ENCODE results near the gene ARHGAP21. TPM values are rescaled to one million over a fixed set of nuclear protein-coding genes. Genes with fewer than 3 reads are reported as not detected.

Gene ARHGAP21
- total and polyA plus RNA-seq, 7 donors: 25.2 to 87.8 (median 53.2) TPM

DNA sequence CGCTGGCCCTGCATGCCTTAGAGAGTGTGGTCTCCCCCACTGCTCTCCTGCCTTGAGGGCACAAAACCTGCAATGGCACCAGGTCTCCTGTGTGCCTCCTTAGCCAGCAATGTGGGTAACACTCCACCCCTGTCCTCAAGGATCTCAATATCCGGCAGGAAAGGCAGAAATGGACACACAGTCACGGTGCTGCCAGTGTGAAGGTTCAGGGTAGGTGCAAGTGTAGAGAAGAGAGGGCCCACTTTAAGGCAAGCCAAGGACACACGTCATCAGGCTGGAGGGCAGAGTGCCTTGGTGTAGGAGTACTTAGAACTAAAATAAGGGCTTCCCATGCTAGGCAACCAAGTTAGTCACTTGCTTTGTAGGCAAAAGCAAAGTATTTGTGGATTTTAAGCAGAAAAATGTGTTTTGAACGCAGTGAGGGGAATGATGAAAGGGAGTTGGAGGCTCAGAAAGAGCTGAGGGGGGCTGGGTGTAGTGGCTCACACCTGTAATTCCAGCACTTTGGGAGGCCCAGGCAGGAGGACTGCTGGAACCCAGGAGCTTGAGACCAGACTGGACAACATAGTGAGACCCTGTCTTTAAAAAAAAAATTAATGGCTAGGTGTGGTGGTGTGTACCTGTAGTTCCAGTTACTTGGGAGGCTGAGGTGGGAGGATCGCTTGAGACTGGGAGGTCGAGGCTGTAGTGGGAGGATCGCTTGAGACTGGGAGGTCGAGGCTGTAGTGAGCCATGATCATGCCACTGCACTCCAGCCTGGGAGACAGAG lies 152.8 kb downstream of the ARHGAP21 start:
- TF ChIP-seq POLR2A (IDR thresholded peaks at IDR 0.05) (no peak), POLR2AphosphoS5 (IDR thresholded peaks at IDR 0.05) (no peak), EP300 (IDR thresholded peaks at IDR 0.05) (no peak)
- TF ChIP-seq, protein P1, sequence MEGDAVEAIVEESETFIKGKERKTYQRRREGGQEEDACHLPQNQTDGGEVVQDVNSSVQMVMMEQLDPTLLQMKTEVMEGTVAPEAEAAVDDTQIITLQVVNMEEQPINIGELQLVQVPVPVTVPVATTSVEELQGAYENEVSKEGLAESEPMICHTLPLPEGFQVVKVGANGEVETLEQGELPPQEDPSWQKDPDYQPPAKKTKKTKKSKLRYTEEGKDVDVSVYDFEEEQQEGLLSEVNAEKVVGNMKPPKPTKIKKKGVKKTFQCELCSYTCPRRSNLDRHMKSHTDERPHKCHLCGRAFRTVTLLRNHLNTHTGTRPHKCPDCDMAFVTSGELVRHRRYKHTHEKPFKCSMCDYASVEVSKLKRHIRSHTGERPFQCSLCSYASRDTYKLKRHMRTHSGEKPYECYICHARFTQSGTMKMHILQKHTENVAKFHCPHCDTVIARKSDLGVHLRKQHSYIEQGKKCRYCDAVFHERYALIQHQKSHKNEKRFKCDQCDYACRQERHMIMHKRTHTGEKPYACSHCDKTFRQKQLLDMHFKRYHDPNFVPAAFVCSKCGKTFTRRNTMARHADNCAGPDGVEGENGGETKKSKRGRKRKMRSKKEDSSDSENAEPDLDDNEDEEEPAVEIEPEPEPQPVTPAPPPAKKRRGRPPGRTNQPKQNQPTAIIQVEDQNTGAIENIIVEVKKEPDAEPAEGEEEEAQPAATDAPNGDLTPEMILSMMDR (IDR thresholded peaks at IDR 0.05): no peak
- no peak for DNase-seq
- 88 to 91% methylated on average over 9 of the region's 9 CpGs for WGBS, 2 donors
- Histone ChIP-seq H3K27me3 (no peaks in the 10 kb centered on the region), H3K4me3 (no peak overlapping the region), H3K27ac (no peak overlapping the region), H3K36me3 (no peaks in the 10 kb centered on the region), H3K4me1 (no peaks in the 10 kb centered on the region), H3K9me3 (no peaks in the 10 kb centered on the region)
- intact Hi-C loops (cut with DNase I): no loop called here

- Histone ChIP-seq H3K27ac (no peak overlapping the region), H3K4me3 (no peak overlapping the region), H3K9me3 (no peaks in the 10 kb centered on the region), H3K36me3 (no peaks in the 10 kb centered on the region), H3K27me3 (no peaks in the 10 kb centered on the region), H3K4me1 (no peaks in the 10 kb centered on the region)
- WGBS, 2 donors: 85% methylated on average over 12 of the region's 12 CpGs
- DNase-seq: no peak
- intact Hi-C loops (cut with DNase I): no loop called here
- no peak for TF ChIP-seq EP300 (IDR thresholded peaks at IDR 0.05)
- TF ChIP-seq POLR2AphosphoS5 (IDR thresholded peaks at IDR 0.05): no peak
- TF ChIP-seq, protein P1 (IDR thresholded peaks at IDR 0.05): no peak
These were observed 153.6 kb downstream of the ARHGAP21 start for GRCh38 chr10:24569828-24570657.

DNA sequence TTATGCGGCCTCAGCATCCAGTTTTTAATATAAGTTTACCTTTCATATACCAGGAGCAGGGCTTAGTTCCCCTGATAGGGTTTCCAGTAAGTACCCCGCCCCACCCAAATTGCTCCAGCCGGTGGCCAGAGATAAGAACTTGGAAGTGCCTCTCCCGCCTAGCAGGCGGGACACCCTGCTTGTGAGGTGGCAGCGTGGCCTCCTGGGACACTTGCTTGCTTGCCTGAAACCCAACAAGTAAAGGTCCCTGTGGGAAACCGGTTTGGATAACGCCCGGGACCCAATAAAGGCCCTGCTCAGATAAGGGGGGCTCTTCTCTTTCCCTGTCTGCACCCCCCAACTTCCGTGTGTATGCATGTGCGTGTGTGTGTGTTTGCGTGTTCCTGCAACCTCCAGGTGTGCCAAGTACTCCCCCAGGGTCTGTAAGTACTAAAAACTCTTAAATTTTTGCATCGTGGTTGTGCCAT lies 154.3 kb downstream of the ARHGAP21 start:
- DNase-seq: no peak
- no peak overlapping the region for H3K27ac ChIP-seq
- intact Hi-C loops (cut with DNase I): no loop called here
- 31 to 77% methylated on average over 13 of the region's 13 CpGs for WGBS, 2 donors
- H3K9me3 ChIP-seq: no peaks in the 10 kb centered on the region
- TF ChIP-seq POLR2A (IDR thresholded peaks at IDR 0.05) (no peak), EP300 (IDR thresholded peaks at IDR 0.05) (no peak), POLR2AphosphoS5 (IDR thresholded peaks at IDR 0.05) (no peak)
- TF ChIP-seq, protein P1 (IDR thresholded peaks at IDR 0.05): no peak
- H3K4me3 ChIP-seq: no peak overlapping the region
- H3K27me3 ChIP-seq: no peaks in the 10 kb centered on the region
- no peaks in the 10 kb centered on the region for H3K36me3 ChIP-seq
- no peaks in the 10 kb centered on the region for H3K4me1 ChIP-seq

GRCh38 chr10:24568042-24568441 lies 155.6 kb downstream of the ARHGAP21 start:
- Histone ChIP-seq H3K9me3 (no peaks in the 10 kb centered on the region), H3K4me1 (no peaks in the 10 kb centered on the region), H3K27me3 (no peaks in the 10 kb centered on the region), H3K4me3 (no peak overlapping the region), H3K36me3 (no peaks in the 10 kb centered on the region), H3K27ac (no peak overlapping the region)
- TF ChIP-seq EP300 (IDR thresholded peaks at IDR 0.05) (no peak), POLR2A (IDR thresholded peaks at IDR 0.05) (no peak), POLR2AphosphoS5 (IDR thresholded peaks at IDR 0.05) (no peak)
- TF ChIP-seq, protein P1 (IDR thresholded peaks at IDR 0.05): no peak
- WGBS, 2 donors: 73 to 76% methylated on average over 4 of the region's 4 CpGs
- intact Hi-C loops (cut with DNase I): no loop called here
- DNase-seq: no peak

All from sigmoid colon (tissue), 7 donors.